ENCODE data around the gene AXIN2. TPM values are rescaled to one million over a fixed set of nuclear protein-coding genes. Genes with fewer than 3 reads are reported as not detected.
A peak's percentile ranks its signal among the peaks of the same experiment; 100 is the strongest.

Gene AXIN2
- total and polyA plus RNA-seq, 2 donors: 9.8 to 27.1 TPM

GRCh38 chr17:65586899-65587298 is 25.5 kb upstream of the AXIN2 start:
- DNase-seq (ENCODE audit: low read depth in 6 of 9, low spot score in 9 of 9): no peak
- Histone ChIP-seq H3K4me1 (ENCODE audit: control insufficient read depth in 2 of 2, insufficient read depth in 2 of 2, low read length in 2 of 2) (peaks cover 9 to 25% of the 10 kb centered on the region in 2 donors), H3K4me3 (ENCODE audit: low read length in 2 of 2) (no peak overlapping the region), H3K9me3 (ENCODE audit: control insufficient read depth in 2 of 2, insufficient read depth in 1 of 2, low read length in 1 of 2) (peaks cover 0 to 12% of the 10 kb centered on the region in 2 donors), H3K27me3 (ENCODE audit: control insufficient read depth in 2 of 2, insufficient read depth in 1 of 2, low read length in 1 of 2) (no peaks in the 10 kb centered on the region), H3K36me3 (ENCODE audit: control insufficient read depth in 2 of 2, insufficient read depth in 2 of 2, low read length in 1 of 2) (no peaks in the 10 kb centered on the region), H3K27ac (ENCODE audit: low read depth in 1 of 2, low read length in 1 of 2) (peak overlapping the region in 1 of 2 donors; percentile 74)
- WGBS: 98% methylated on average over 9 of the region's 9 CpGs

DNA sequence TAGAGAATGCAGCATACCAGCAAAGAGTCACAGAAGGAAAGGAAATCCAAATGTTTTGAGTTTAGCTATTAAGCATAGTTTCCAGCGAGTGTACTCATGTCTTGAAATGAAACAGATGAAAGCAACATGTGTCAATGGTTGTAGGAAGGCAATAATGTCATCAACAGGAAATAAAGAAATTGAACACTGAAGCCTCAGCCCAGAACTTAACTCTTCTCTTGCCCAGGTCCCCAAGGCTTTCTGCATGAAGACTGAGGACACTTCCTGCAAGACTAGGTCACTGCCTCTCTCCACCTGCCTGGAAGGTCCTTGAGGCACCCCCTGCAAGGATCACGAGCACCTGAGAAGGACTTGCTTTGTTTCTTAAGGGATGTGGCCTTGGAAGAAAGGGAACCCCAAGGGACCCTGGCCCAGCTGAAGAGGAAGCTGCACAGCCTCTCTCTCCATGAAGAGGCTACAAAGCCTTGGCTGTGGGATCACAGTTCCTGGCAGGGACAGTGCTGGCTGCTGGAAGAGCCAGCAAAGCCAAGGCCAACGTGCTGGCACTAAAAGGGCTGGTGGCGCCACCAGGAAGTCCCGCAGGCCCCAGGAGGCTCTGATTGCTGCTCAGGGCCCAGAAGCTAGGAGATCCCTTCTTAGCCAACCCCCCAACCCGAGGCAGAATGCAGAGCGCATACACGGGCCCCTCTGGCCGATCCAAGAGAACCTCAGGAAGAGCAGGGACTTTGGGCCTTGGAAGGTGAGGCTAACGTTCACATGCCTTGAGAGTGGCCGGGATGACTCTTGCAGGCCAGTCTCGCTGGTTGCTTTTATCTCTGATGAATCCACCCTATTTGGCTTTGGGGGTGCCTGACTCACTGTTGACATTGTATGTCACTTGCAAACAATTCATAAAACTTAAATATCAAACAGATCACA is 23.4 kb upstream of the AXIN2 start:
- Histone ChIP-seq H3K27me3 (ENCODE audit: control insufficient read depth in 2 of 2, insufficient read depth in 1 of 2, low read length in 1 of 2) (no peaks in the 10 kb centered on the region), H3K4me3 (ENCODE audit: low read length in 2 of 2) (no peak overlapping the region), H3K27ac (ENCODE audit: low read depth in 1 of 2, low read length in 1 of 2) (no peak overlapping the region), H3K9me3 (ENCODE audit: control insufficient read depth in 2 of 2, insufficient read depth in 1 of 2, low read length in 1 of 2) (peaks cover 0 to 7% of the 10 kb centered on the region in 2 donors), H3K4me1 (ENCODE audit: control insufficient read depth in 2 of 2, insufficient read depth in 2 of 2, low read length in 2 of 2) (peaks cover 9 to 24% of the 10 kb centered on the region in 2 donors), H3K36me3 (ENCODE audit: control insufficient read depth in 2 of 2, insufficient read depth in 2 of 2, low read length in 1 of 2) (no peaks in the 10 kb centered on the region)
- DNase-seq (ENCODE audit: low read depth in 6 of 9, low spot score in 9 of 9): peak in 1 of 9 donors; percentile 28
- 91% methylated on average over 12 of the region's 12 CpGs for WGBS

- Histone ChIP-seq H3K9me3 (ENCODE audit: control insufficient read depth in 2 of 2, insufficient read depth in 1 of 2, low read length in 1 of 2) (peaks cover 0 to 7% of the 10 kb centered on the region in 2 donors), H3K27ac (ENCODE audit: low read depth in 1 of 2, low read length in 1 of 2) (no peak overlapping the region), H3K27me3 (ENCODE audit: control insufficient read depth in 2 of 2, insufficient read depth in 1 of 2, low read length in 1 of 2) (no peaks in the 10 kb centered on the region), H3K4me1 (ENCODE audit: control insufficient read depth in 2 of 2, insufficient read depth in 2 of 2, low read length in 2 of 2) (peaks cover 9 to 24% of the 10 kb centered on the region in 2 donors), H3K4me3 (ENCODE audit: low read length in 2 of 2) (no peak overlapping the region), H3K36me3 (ENCODE audit: control insufficient read depth in 2 of 2, insufficient read depth in 2 of 2, low read length in 1 of 2) (no peaks in the 10 kb centered on the region)
- 90% methylated on average over 10 of the region's 10 CpGs for WGBS
- DNase-seq (ENCODE audit: low read depth in 6 of 9, low spot score in 9 of 9): no peak
Measured at GRCh38 chr17:65583921-65584603, 22.6 kb upstream of the AXIN2 start.

GRCh38 chr17:65576939-65577338 is 15.5 kb upstream of the AXIN2 start:
- no peak overlapping the region for H3K4me3 ChIP-seq (ENCODE audit: low read length in 2 of 2)
- WGBS: 84% methylated on average over 12 of the region's 12 CpGs
- no peaks in the 10 kb centered on the region for H3K9me3 ChIP-seq (ENCODE audit: control insufficient read depth in 2 of 2, insufficient read depth in 1 of 2, low read length in 1 of 2)
- no peaks in the 10 kb centered on the region for H3K36me3 ChIP-seq (ENCODE audit: control insufficient read depth in 2 of 2, insufficient read depth in 2 of 2, low read length in 1 of 2)
- DNase-seq (ENCODE audit: low read depth in 6 of 9, low spot score in 9 of 9): no peak
- H3K27ac ChIP-seq (ENCODE audit: low read depth in 1 of 2, low read length in 1 of 2): no peak overlapping the region
- peaks cover 2 to 9% of the 10 kb centered on the region in 2 donors for H3K27me3 ChIP-seq (ENCODE audit: control insufficient read depth in 2 of 2, insufficient read depth in 1 of 2, low read length in 1 of 2)
- H3K4me1 ChIP-seq (ENCODE audit: control insufficient read depth in 2 of 2, insufficient read depth in 2 of 2, low read length in 2 of 2): no peaks in the 10 kb centered on the region

DNA sequence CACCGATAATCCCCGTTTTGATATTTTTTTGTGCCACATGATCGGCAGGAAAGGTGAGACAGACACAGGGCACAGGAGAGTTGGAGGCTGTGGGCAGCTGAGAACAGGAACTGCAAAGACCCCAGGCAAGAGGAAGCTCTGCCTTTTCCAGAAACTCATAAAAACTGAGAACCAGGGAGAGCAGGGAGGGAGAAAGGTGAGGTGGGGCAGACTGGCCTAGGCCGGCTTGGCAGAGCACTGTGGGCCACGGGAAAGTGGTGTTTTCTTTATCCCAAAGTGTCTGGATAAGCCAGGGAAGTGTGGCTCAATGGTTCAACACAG is 11.8 kb upstream of the AXIN2 start:
- 65% methylated on average over 5 of the region's 5 CpGs for WGBS
- Histone ChIP-seq H3K27ac (ENCODE audit: low read depth in 1 of 2, low read length in 1 of 2) (no peak overlapping the region), H3K36me3 (ENCODE audit: control insufficient read depth in 2 of 2, insufficient read depth in 2 of 2, low read length in 1 of 2) (no peaks in the 10 kb centered on the region), H3K9me3 (ENCODE audit: control insufficient read depth in 2 of 2, insufficient read depth in 1 of 2, low read length in 1 of 2) (no peaks in the 10 kb centered on the region), H3K4me1 (ENCODE audit: control insufficient read depth in 2 of 2, insufficient read depth in 2 of 2, low read length in 2 of 2) (no peaks in the 10 kb centered on the region), H3K4me3 (ENCODE audit: low read length in 2 of 2) (no peak overlapping the region), H3K27me3 (ENCODE audit: control insufficient read depth in 2 of 2, insufficient read depth in 1 of 2, low read length in 1 of 2) (peaks cover 2 to 15% of the 10 kb centered on the region in 2 donors)
- no peak for DNase-seq (ENCODE audit: low read depth in 6 of 9, low spot score in 9 of 9)

GRCh38 chr17:65572581-65573281 is 11.3 kb upstream of the AXIN2 start:
- no peak overlapping the region for H3K4me3 ChIP-seq (ENCODE audit: low read length in 2 of 2)
- H3K36me3 ChIP-seq (ENCODE audit: control insufficient read depth in 2 of 2, insufficient read depth in 2 of 2, low read length in 1 of 2): no peaks in the 10 kb centered on the region
- H3K27me3 ChIP-seq (ENCODE audit: control insufficient read depth in 2 of 2, insufficient read depth in 1 of 2, low read length in 1 of 2): peaks cover 2 to 15% of the 10 kb centered on the region in 2 donors
- H3K9me3 ChIP-seq (ENCODE audit: control insufficient read depth in 2 of 2, insufficient read depth in 1 of 2, low read length in 1 of 2): no peaks in the 10 kb centered on the region
- no peaks in the 10 kb centered on the region for H3K4me1 ChIP-seq (ENCODE audit: control insufficient read depth in 2 of 2, insufficient read depth in 2 of 2, low read length in 2 of 2)
- no peak overlapping the region for H3K27ac ChIP-seq (ENCODE audit: low read depth in 1 of 2, low read length in 1 of 2)
- 74% methylated on average over 14 of the region's 14 CpGs for WGBS
- no peak for DNase-seq (ENCODE audit: low read depth in 6 of 9, low spot score in 9 of 9)

DNA sequence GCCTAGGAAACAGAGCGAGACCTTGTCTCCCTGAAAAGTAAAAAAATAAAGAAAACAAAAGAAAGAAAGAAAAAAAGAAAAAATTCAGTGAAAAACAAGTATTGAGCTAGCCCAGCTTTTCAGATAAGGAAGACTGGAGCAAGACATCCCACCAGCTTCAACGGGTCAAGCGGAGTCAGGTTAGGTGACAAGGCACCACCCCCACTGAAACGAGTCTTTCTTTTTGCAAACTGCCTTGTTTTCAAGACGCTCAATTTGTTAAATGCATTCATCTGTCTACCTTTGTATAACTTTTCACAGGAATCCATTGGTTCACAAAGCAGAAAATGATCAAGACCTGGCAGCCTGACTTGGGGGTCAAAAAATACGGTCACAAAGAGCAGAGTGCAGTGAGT is 10.7 kb upstream of the AXIN2 start:
- H3K27me3 ChIP-seq (ENCODE audit: control insufficient read depth in 2 of 2, insufficient read depth in 1 of 2, low read length in 1 of 2): peaks cover 2 to 15% of the 10 kb centered on the region in 2 donors
- 67% methylated on average over 6 of the region's 6 CpGs for WGBS
- no peak overlapping the region for H3K27ac ChIP-seq (ENCODE audit: low read depth in 1 of 2, low read length in 1 of 2)
- DNase-seq (ENCODE audit: low read depth in 6 of 9, low spot score in 9 of 9): no peak
- H3K4me1 ChIP-seq (ENCODE audit: control insufficient read depth in 2 of 2, insufficient read depth in 2 of 2, low read length in 2 of 2): no peaks in the 10 kb centered on the region
- H3K4me3 ChIP-seq (ENCODE audit: low read length in 2 of 2): no peak overlapping the region
- no peaks in the 10 kb centered on the region for H3K9me3 ChIP-seq (ENCODE audit: control insufficient read depth in 2 of 2, insufficient read depth in 1 of 2, low read length in 1 of 2)
- H3K36me3 ChIP-seq (ENCODE audit: control insufficient read depth in 2 of 2, insufficient read depth in 2 of 2, low read length in 1 of 2): no peaks in the 10 kb centered on the region

- Histone ChIP-seq H3K36me3 (ENCODE audit: control insufficient read depth in 2 of 2, insufficient read depth in 2 of 2, low read length in 1 of 2) (no peaks in the 10 kb centered on the region), H3K27me3 (ENCODE audit: control insufficient read depth in 2 of 2, insufficient read depth in 1 of 2, low read length in 1 of 2) (peaks cover 0 to 17% of the 10 kb centered on the region in 2 donors), H3K4me1 (ENCODE audit: control insufficient read depth in 2 of 2, insufficient read depth in 2 of 2, low read length in 2 of 2) (peaks cover 0 to 7% of the 10 kb centered on the region in 2 donors), H3K4me3 (ENCODE audit: low read length in 2 of 2) (no peak overlapping the region), H3K9me3 (ENCODE audit: control insufficient read depth in 2 of 2, insufficient read depth in 1 of 2, low read length in 1 of 2) (no peaks in the 10 kb centered on the region), H3K27ac (ENCODE audit: low read depth in 1 of 2, low read length in 1 of 2) (no peak overlapping the region)
- DNase-seq (ENCODE audit: low read depth in 6 of 9, low spot score in 9 of 9): no peak
- 92% methylated on average over 8 of the region's 8 CpGs for WGBS
Measured at GRCh38 chr17:65568918-65569317, 7.5 kb upstream of the AXIN2 start.

- peaks cover 0 to 12% of the 10 kb centered on the region in 2 donors for H3K27me3 ChIP-seq (ENCODE audit: control insufficient read depth in 2 of 2, insufficient read depth in 1 of 2, low read length in 1 of 2)
- WGBS: 96% methylated on average over 12 of the region's 12 CpGs
- H3K9me3 ChIP-seq (ENCODE audit: control insufficient read depth in 2 of 2, insufficient read depth in 1 of 2, low read length in 1 of 2): no peaks in the 10 kb centered on the region
- H3K4me1 ChIP-seq (ENCODE audit: control insufficient read depth in 2 of 2, insufficient read depth in 2 of 2, low read length in 2 of 2): peaks cover 5 to 18% of the 10 kb centered on the region in 2 donors
- H3K4me3 ChIP-seq (ENCODE audit: low read length in 2 of 2): no peak overlapping the region
- no peak overlapping the region for H3K27ac ChIP-seq (ENCODE audit: low read depth in 1 of 2, low read length in 1 of 2)
- DNase-seq (ENCODE audit: low read depth in 6 of 9, low spot score in 9 of 9): no peak
- no peaks in the 10 kb centered on the region for H3K36me3 ChIP-seq (ENCODE audit: control insufficient read depth in 2 of 2, insufficient read depth in 2 of 2, low read length in 1 of 2)
Measured at GRCh38 chr17:65567566-65567965, 6.1 kb upstream of the AXIN2 start.

Data from thymus (tissue), 11 donors.